ENCODE results near the gene ARSB.

DNA sequence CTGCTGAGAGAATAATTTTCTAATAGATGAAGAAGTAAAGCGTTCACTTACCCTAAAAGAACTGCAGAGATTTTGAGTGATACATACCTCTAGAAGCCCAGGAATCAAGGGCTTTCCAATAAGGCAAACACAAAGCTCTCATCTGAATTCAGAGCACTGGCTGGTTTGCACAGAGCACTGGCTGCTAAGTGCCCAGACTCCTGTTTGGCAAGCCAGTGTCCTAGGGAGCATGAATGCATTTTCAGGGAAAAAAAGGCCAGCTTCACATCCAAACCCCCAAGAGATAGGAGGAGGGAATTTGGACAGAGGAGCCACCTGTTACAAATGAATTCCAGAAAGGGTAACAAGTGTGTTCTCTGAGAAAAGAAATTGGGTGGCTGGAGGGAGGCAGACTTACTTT, 65.3 kb downstream of the ARSB start:
- TF ChIP-seq, protein P1, sequence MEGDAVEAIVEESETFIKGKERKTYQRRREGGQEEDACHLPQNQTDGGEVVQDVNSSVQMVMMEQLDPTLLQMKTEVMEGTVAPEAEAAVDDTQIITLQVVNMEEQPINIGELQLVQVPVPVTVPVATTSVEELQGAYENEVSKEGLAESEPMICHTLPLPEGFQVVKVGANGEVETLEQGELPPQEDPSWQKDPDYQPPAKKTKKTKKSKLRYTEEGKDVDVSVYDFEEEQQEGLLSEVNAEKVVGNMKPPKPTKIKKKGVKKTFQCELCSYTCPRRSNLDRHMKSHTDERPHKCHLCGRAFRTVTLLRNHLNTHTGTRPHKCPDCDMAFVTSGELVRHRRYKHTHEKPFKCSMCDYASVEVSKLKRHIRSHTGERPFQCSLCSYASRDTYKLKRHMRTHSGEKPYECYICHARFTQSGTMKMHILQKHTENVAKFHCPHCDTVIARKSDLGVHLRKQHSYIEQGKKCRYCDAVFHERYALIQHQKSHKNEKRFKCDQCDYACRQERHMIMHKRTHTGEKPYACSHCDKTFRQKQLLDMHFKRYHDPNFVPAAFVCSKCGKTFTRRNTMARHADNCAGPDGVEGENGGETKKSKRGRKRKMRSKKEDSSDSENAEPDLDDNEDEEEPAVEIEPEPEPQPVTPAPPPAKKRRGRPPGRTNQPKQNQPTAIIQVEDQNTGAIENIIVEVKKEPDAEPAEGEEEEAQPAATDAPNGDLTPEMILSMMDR (IDR thresholded peaks at IDR 0.05) = no peak
- TF ChIP-seq EZH2 (IDR thresholded peaks at IDR 0.05; ENCODE audit: borderline replicate concordance, insufficient read depth, low read depth, low read length, poor library complexity, severe bottlenecking) = no peak
